Keratinocyte (primary cell): ENCODE results near the gene ZNF8. TPM values are rescaled to one million over a fixed set of nuclear protein-coding genes. Genes with fewer than 3 reads are reported as not detected.

Experiments
- DNase-seq: peaks from one replicate; pipeline ENCODE4 v3.0.0-alpha.2; 2011; ENCODE audit warnings: low read depth, missing footprints, low spot score
- FAIRE-seq: peaks from 2 replicates; lab custom pipeline; 2011; peaks lifted over from hg19 to GRCh38; lab: Jason Lieb, UNC
- H2AFZ ChIP-seq: 2 replicates; pipeline ENCODE4 v1.6.0; 2012; ENCODE audit warnings: low read length, control low read depth, inconsistent platforms; ENCODE audit not compliant: control insufficient read depth
- H3K27ac ChIP-seq: 2 replicates; pipeline ENCODE4 v1.5.1; 2011; ENCODE audit warnings: low read length; ENCODE audit not compliant: control insufficient read depth, insufficient read depth
- H3K27me3 ChIP-seq: 3 replicates; pipeline ENCODE4 v1.6.0; 2011; ENCODE audit warnings: low read length; ENCODE audit not compliant: control insufficient read depth, insufficient read depth; ENCODE audit errors: extremely low read depth
- H3K36me3 ChIP-seq, 2 experiments: 2 replicates in 1 of 2; 3 replicates in 1 of 2; pipeline ENCODE4 v1.5.1; 2011; ENCODE audit warnings: low read length in 2 of 2, mild to moderate bottlenecking in 1 of 2; ENCODE audit not compliant: control insufficient read depth in 2 of 2, insufficient read depth in 2 of 2; ENCODE audit errors: extremely low read depth in 1 of 2
- H3K4me1 ChIP-seq: 3 replicates; pipeline ENCODE4 v1.5.1; 2011; ENCODE audit warnings: low read length; ENCODE audit not compliant: control insufficient read depth, insufficient read depth; ENCODE audit errors: extremely low read depth
- H3K4me2 ChIP-seq: 3 replicates; pipeline ENCODE4 v1.6.0; 2011; ENCODE audit warnings: low read depth, low read length; ENCODE audit not compliant: control insufficient read depth, insufficient read depth; ENCODE audit errors: extremely low read depth
- H3K4me3 ChIP-seq, 3 experiments: fragments of 200-600 bp in 1 of 3; sonication (generic) in 1 of 3; 2 replicates in 2 of 3; 3 replicates in 1 of 3; pipeline ENCODE4 v1.5.1; 2011 to 2016; ENCODE audit warnings: low read length in 3 of 3, mild to moderate bottlenecking in 3 of 3, control low read depth in 2 of 3, inconsistent platforms in 1 of 3, low read depth in 1 of 3, mixed read lengths in 1 of 3, mixed run types in 1 of 3, moderate library complexity in 1 of 3; ENCODE audit not compliant: control insufficient read depth in 2 of 3, insufficient read depth in 2 of 3; ENCODE audit errors: extremely low read depth in 1 of 3
- H3K79me2 ChIP-seq: 2 replicates; pipeline ENCODE4 v1.6.0; 2012; ENCODE audit warnings: low read length; ENCODE audit not compliant: control insufficient read depth, insufficient read depth
- H3K9ac ChIP-seq: 3 replicates; pipeline ENCODE4 v1.6.0; 2011; ENCODE audit warnings: low read length; ENCODE audit not compliant: control insufficient read depth, insufficient read depth; ENCODE audit errors: extremely low read depth
- H3K9me1 ChIP-seq: 3 replicates; pipeline ENCODE4 v1.6.0; 2011; ENCODE audit warnings: low read length; ENCODE audit not compliant: control insufficient read depth, insufficient read depth; ENCODE audit errors: extremely low read depth
- H3K9me3 ChIP-seq: 2 replicates; pipeline ENCODE4 v1.5.1; 2012; ENCODE audit warnings: low read depth, low read length; ENCODE audit not compliant: control insufficient read depth
- H4K20me1 ChIP-seq: 3 replicates; pipeline ENCODE4 v1.6.0; 2011; ENCODE audit warnings: low read length; ENCODE audit not compliant: control insufficient read depth, insufficient read depth; ENCODE audit errors: extremely low read depth
- CTCF ChIP-seq, 3 experiments: IDR thresholded peaks in 1 of 3; conservative IDR thresholded peaks in 1 of 3; optimal IDR thresholded peaks in 1 of 3; 2 replicates in 2 of 3; 3 replicates in 1 of 3; pipeline versions ENCODE3 to v1.5.1; 2011; ENCODE audit warnings: low read length in 3 of 3, mild to moderate bottlenecking in 3 of 3, moderate library complexity in 2 of 3, control low read depth in 1 of 3, inconsistent platforms in 1 of 3; ENCODE audit not compliant: insufficient read depth in 2 of 3; ENCODE audit errors: extremely low read depth in 1 of 3
- EZH2 ChIP-seq: IDR thresholded peaks from one replicate; pipeline ENCODE4 v1.6.1; 2012; ENCODE audit warnings: inconsistent platforms, mild to moderate bottlenecking, low read length, moderate library complexity
- dilution Hi-C: fragments of 300-500 bp; cut with MboI; formaldehyde crosslinking; loops from one replicate; pipeline ENCODE4 v1.7.0; 2020; ENCODE audit warnings: low sequenced_read_pairs; ENCODE audit not compliant: extremely low pct_ligation_motif_present
- polyA plus RNA-seq, 5 experiments: library from polyadenylated mRNA; depleted of rRNA in 3 of 5; stranded (reverse) in 3 of 5; stranded (forward) in 1 of 5; unstranded in 1 of 5; fragments of >200 nt; gene quantifications; 1 replicate in 1 of 5; 2 replicates in 3 of 5; 3 replicates in 1 of 5; pipeline versions ENCODE4 v1.2.1 to v1.2.3, GENCODE V29; 2011 to 2012; ENCODE audit warnings: missing spikeins in 2 of 5, low read depth in 1 of 5, low replicate concordance in 1 of 5

Gene ZNF8
- polyA plus RNA-seq, 1 donor (not counting 4 experiments of a cell fraction or from before 2014, with no cell fraction given): 2.7 TPM

GRCh38 chr19:58275564-58275963 is 3.2 kb upstream of the ZNF8 start:
- no peaks in the 10 kb centered on the region for H4K20me1 ChIP-seq
- H3K4me3 ChIP-seq: no peak overlapping the region
- no peak overlapping the region for H3K9ac ChIP-seq
- H3K36me3 ChIP-seq: peaks cover 0 to 5% of the 10 kb centered on the region in 2 experiments
- peaks cover 2% of the 10 kb centered on the region for H3K9me3 ChIP-seq
- no peak overlapping the region for H3K27ac ChIP-seq
- peaks cover 18% of the 10 kb centered on the region for H3K79me2 ChIP-seq
- H2AFZ ChIP-seq: no peak overlapping the region
- no peak for FAIRE-seq
- H3K4me2 ChIP-seq: no peak overlapping the region
- H3K9me1 ChIP-seq: no peaks in the 10 kb centered on the region
- peaks cover 9% of the 10 kb centered on the region for H3K4me1 ChIP-seq
- dilution Hi-C loops: no loop called here
- TF ChIP-seq CTCF (optimal IDR thresholded peaks at IDR 0.05 in 1 of 3, IDR thresholded peaks at IDR 0.05 in 1 of 3, conservative IDR thresholded peaks at IDR 0.05 in 1 of 3; ENCODE audit: extremely low read depth in 1 of 3, insufficient read depth in 2 of 3, low read length in 3 of 3) (no peak), EZH2 (no peak)
- H3K27me3 ChIP-seq: no peaks in the 10 kb centered on the region
- no peak for DNase-seq

GRCh38 chr19:58277197-58277596 is 1.6 kb upstream of the ZNF8 start:
- H4K20me1 ChIP-seq: no peaks in the 10 kb centered on the region
- TF ChIP-seq EZH2: no peak
- TF ChIP-seq CTCF (optimal IDR thresholded peaks at IDR 0.05 in 1 of 3, IDR thresholded peaks at IDR 0.05 in 1 of 3, conservative IDR thresholded peaks at IDR 0.05 in 1 of 3; ENCODE audit: extremely low read depth in 1 of 3, insufficient read depth in 2 of 3, low read length in 3 of 3): no peak
- peaks cover 9% of the 10 kb centered on the region for H3K4me1 ChIP-seq
- no peak for FAIRE-seq
- H3K36me3 ChIP-seq: peaks cover 0 to 3% of the 10 kb centered on the region in 2 experiments
- H3K27ac ChIP-seq: no peak overlapping the region
- no peak overlapping the region for H3K9ac ChIP-seq
- H3K4me3 ChIP-seq: no peak overlapping the region
- no peak for DNase-seq
- H3K79me2 ChIP-seq: peaks cover 33% of the 10 kb centered on the region
- no peaks in the 10 kb centered on the region for H3K27me3 ChIP-seq
- dilution Hi-C loops: no loop called here
- no peak overlapping the region for H2AFZ ChIP-seq
- H3K9me3 ChIP-seq: no peaks in the 10 kb centered on the region
- H3K9me1 ChIP-seq: no peaks in the 10 kb centered on the region
- no peak overlapping the region for H3K4me2 ChIP-seq
